Measurements from ENCODE around the gene CA12. TPM values are rescaled to one million over a fixed set of nuclear protein-coding genes. Genes with fewer than 3 reads are reported as not detected.

Gene CA12
- total RNA-seq, 2 donors from 2014 or later: 1.2 to 2.1 TPM

DNA sequence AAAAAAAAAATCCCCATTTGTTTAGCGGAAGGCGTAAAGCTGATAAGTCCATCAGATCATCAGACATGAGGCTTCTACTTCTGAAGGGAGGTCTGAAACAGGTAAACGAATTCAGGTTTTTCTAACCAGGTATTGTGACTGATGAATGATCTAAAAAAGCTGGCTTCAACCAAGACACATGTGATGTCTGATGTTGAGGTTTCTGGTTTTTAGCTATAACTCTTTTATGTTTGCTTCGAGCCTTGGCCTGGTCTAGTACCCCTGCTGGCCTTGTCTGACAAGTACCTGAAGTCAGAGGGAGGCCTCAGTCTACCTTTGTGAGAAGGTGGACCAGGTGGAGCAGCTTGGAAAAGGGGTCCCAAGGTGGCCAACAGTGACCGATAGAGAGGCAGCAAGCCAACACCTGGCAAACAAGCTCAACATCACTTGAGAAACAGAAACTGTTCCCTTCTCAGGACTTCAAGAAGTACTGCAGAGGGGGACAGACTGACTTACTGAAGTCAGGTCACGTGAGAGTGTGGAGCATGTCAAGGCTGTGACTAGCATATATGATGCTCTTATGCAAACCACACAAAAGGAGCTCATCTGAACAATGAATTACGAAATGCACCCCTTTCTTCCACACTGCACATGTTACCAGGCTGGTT, 33.0 kb upstream of the CA12 start:
- Mint-ChIP-seq H3K27ac (no peak overlapping the region), H3K36me3 (ENCODE audit: low read depth) (no peaks in the 10 kb centered on the region), H3K27me3 (ENCODE audit: insufficient read depth) (peaks cover 29% of the 10 kb centered on the region), H3K9me3 (peaks cover 5% of the 10 kb centered on the region), H3K4me3 (no peak overlapping the region), H3K4me1 (no peaks in the 10 kb centered on the region)
- WGBS, 2 experiments (ENCODE audit: insufficient coverage in 1 of 2, insufficient read length in 1 of 2): 92 to 95% methylated on average over 4 to 7 of the region's 7 CpGs
- Histone ChIP-seq H3K36me3 (ENCODE audit: control insufficient read depth, insufficient read depth, low read length) (no peaks in the 10 kb centered on the region), H3K4me1 (ENCODE audit: control insufficient read depth, insufficient read depth, low read length) (no peaks in the 10 kb centered on the region), H3K4me3 (ENCODE audit: low read length) (no peak overlapping the region), H3K9me3 (ENCODE audit: control insufficient read depth, low read length) (peaks cover 6% of the 10 kb centered on the region), H3K27me3 (ENCODE audit: control insufficient read depth, insufficient read depth, low read length, poor library complexity, severe bottlenecking) (no peaks in the 10 kb centered on the region), H3K27ac (ENCODE audit: low read depth, low read length) (no peak overlapping the region), H3K9ac (ENCODE audit: extremely low read depth, low read length, poor library complexity, severe bottlenecking) (no peak overlapping the region)
- no peak for DNase-seq
- TF ChIP-seq, protein P1, sequence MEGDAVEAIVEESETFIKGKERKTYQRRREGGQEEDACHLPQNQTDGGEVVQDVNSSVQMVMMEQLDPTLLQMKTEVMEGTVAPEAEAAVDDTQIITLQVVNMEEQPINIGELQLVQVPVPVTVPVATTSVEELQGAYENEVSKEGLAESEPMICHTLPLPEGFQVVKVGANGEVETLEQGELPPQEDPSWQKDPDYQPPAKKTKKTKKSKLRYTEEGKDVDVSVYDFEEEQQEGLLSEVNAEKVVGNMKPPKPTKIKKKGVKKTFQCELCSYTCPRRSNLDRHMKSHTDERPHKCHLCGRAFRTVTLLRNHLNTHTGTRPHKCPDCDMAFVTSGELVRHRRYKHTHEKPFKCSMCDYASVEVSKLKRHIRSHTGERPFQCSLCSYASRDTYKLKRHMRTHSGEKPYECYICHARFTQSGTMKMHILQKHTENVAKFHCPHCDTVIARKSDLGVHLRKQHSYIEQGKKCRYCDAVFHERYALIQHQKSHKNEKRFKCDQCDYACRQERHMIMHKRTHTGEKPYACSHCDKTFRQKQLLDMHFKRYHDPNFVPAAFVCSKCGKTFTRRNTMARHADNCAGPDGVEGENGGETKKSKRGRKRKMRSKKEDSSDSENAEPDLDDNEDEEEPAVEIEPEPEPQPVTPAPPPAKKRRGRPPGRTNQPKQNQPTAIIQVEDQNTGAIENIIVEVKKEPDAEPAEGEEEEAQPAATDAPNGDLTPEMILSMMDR (conservative IDR thresholded peaks at IDR 0.05): no peak

DNA sequence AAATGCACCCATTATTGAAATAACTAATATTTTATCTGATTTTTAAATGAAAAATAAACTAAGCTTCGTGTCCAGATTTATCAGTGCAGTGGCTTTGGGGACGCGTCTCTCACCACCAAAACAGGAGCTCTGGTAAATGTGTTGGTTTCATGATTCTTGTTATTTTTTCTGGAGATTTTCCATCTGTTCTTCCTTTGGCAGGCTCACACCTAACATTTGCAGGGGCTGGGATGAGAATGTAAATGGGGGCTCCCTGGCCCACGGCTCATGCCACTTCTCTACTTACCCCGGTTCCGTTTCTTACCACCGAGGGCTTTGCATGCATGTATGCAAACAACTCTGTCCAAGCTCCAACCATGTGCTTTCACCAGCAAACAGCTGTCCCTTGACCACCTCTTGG, 30.9 kb upstream of the CA12 start:
- no peak overlapping the region for H3K4me3 Mint-ChIP-seq
- WGBS, 2 experiments (ENCODE audit: insufficient coverage in 1 of 2, insufficient read length in 1 of 2): 84% methylated on average over 7 of the region's 7 CpGs; no CpG with 5 or more reads in 1 of the 2 experiments
- H3K9me3 Mint-ChIP-seq: peaks cover 5% of the 10 kb centered on the region

DNA sequence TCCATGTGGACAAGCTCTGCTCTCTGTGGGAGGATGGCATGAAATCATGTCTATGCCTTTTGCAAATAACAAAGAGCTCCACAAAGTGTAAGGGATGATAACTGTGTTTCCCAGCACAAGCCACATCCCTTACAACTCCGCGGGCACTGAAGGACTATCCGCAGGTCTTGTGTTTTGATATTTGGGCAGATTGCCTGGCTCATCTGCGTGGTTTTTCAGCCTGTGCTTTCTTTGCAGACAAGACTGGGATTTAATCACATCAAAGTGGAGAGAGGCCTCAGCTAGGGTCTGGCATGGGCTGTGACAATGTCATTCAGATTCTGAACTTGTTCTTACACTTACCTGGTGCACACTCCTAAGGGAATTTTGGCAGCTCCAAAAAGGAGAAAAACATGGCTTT, 30.2 kb upstream of the CA12 start:
- no peaks in the 10 kb centered on the region for H3K36me3 Mint-ChIP-seq (ENCODE audit: low read depth)

More for the DNA sequence above, 30.9 kb upstream of the CA12 start:
- no peak overlapping the region for H3K27ac Mint-ChIP-seq
- H3K27me3 Mint-ChIP-seq (ENCODE audit: insufficient read depth): peaks cover 20% of the 10 kb centered on the region
- Histone ChIP-seq H3K9ac (ENCODE audit: extremely low read depth, low read length, poor library complexity, severe bottlenecking) (no peak overlapping the region), H3K4me1 (ENCODE audit: control insufficient read depth, insufficient read depth, low read length) (no peaks in the 10 kb centered on the region), H3K4me3 (ENCODE audit: low read length) (no peak overlapping the region), H3K27ac (ENCODE audit: low read depth, low read length) (no peak overlapping the region), H3K27me3 (ENCODE audit: control insufficient read depth, insufficient read depth, low read length, poor library complexity, severe bottlenecking) (no peaks in the 10 kb centered on the region), H3K36me3 (ENCODE audit: control insufficient read depth, insufficient read depth, low read length) (no peaks in the 10 kb centered on the region), H3K9me3 (ENCODE audit: control insufficient read depth, low read length) (peaks cover 6% of the 10 kb centered on the region)
- H3K4me1 Mint-ChIP-seq: peaks cover 4% of the 10 kb centered on the region
- DNase-seq: no peak
- H3K36me3 Mint-ChIP-seq (ENCODE audit: low read depth): no peaks in the 10 kb centered on the region
- TF ChIP-seq, protein P1 (conservative IDR thresholded peaks at IDR 0.05): no peak

More for the DNA sequence above, 30.2 kb upstream of the CA12 start:
- Histone ChIP-seq H3K27ac (ENCODE audit: low read depth, low read length) (no peak overlapping the region), H3K9me3 (ENCODE audit: control insufficient read depth, low read length) (peaks cover 6% of the 10 kb centered on the region), H3K9ac (ENCODE audit: extremely low read depth, low read length, poor library complexity, severe bottlenecking) (no peak overlapping the region), H3K4me1 (ENCODE audit: control insufficient read depth, insufficient read depth, low read length) (no peaks in the 10 kb centered on the region), H3K27me3 (ENCODE audit: control insufficient read depth, insufficient read depth, low read length, poor library complexity, severe bottlenecking) (no peaks in the 10 kb centered on the region), H3K36me3 (ENCODE audit: control insufficient read depth, insufficient read depth, low read length) (no peaks in the 10 kb centered on the region), H3K4me3 (ENCODE audit: low read length) (no peak overlapping the region)
- Mint-ChIP-seq H3K4me1 (peaks cover 5% of the 10 kb centered on the region), H3K9me3 (peaks cover 5% of the 10 kb centered on the region), H3K4me3 (no peak overlapping the region), H3K27ac (no peak overlapping the region), H3K27me3 (ENCODE audit: insufficient read depth) (peaks cover 14% of the 10 kb centered on the region)
- TF ChIP-seq, protein P1 (conservative IDR thresholded peaks at IDR 0.05): no peak
- WGBS, 2 experiments (ENCODE audit: insufficient coverage in 1 of 2, insufficient read length in 1 of 2): 99 to 100% methylated on average over 2 to 4 of the region's 4 CpGs
- DNase-seq: no peak

Measured in endodermal cell (in vitro differentiated cells).